HL-60 (cell line): ENCODE measurements around the gene DNASE1L3.

Experiments used
- CTCF ChIP-seq: IDR thresholded peaks from one replicate; pipeline ENCODE4 v1.5.1; 2011; ENCODE audit warnings: low read length, control low read depth, inconsistent platforms; ENCODE audit not compliant: insufficient read depth
- GABPA ChIP-seq: IDR thresholded peaks from 2 replicates; pipeline ENCODE4 v1.6.1; 2012; ENCODE audit warnings: low read depth
- POLR2AphosphoS5 ChIP-seq: IDR thresholded peaks from 2 replicates; pipeline ENCODE4 v1.6.1; 2012; ENCODE audit warnings: low read depth

DNA sequence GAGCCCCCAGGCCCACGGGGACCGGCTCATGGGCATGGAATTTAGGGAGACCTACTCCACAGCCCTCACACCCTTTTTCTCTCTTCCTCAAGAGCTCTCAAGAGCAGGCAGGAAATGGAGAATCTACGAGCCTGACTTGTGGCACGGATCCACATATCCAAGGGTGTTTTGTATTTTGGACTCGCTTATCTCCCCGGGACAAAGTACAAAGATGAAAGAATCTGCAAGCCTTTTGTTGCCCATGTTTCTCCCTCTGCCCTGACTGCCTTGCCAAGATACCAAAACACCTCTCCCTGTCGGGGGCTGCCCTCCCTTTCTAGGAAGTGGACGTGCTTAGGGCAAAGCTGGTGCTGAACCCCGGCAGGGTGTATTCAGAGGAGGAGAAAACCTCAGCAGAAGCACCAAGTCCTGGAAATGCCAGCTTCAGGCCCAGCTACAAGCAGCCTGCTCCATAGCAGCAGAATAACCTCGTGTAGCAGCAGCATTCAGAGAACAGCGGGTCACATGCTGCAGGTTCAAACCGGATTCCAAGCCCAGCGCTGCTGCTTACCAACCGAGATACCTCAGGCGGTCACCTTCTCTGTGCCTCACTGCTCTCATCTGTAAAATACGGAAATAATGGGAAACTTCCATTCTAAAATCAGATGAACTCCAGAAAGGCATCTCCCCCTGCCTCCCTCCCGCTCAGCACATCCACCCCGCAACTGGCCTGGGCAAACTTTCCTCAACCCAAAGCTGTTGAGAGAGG lies 35.2 kb downstream of the DNASE1L3 start:
- TF ChIP-seq CTCF (no peak), POLR2AphosphoS5 (no peak), GABPA (no peak)
